Tibial artery (tissue), 4 donors: ENCODE results near the gene LMOD3.

Source experiments
- DNase-seq, 2 donors: peaks; one replicate each; pipeline ENCODE4 v3.0.0-alpha.2; 2019
- H3K27ac ChIP-seq, 2 donors: fragments of 200-600 bp; sonication (generic) in 1 of 2; 1 replicate in 1 of 2; 2 replicates in 1 of 2; pipeline ENCODE4 v1.5.1; 2018 to 2019; ENCODE audit warnings: mild to moderate bottlenecking in 1 of 2
- H3K27me3 ChIP-seq, 2 donors: fragments of 200-600 bp; sonication (generic) in 1 of 2; one replicate each; pipeline versions ENCODE4 v1.5.1 to v1.6.0; 2016 to 2019
- H3K36me3 ChIP-seq, 3 donors: fragments of 200-600 bp; sonication (generic) in 2 of 3; one replicate each; pipeline ENCODE4 v1.5.1; 2016 to 2019; ENCODE audit warnings: mild to moderate bottlenecking in 2 of 3
- H3K4me1 ChIP-seq, 4 donors: fragments of 200-600 bp; sonication (generic) in 2 of 4; 1 replicate in 3 of 4; 2 replicates in 1 of 4; pipeline ENCODE4 v1.5.1; 2016 to 2019
- H3K4me3 ChIP-seq, 2 donors: fragments of 200-600 bp; sonication (generic) in 1 of 2; 1 replicate in 1 of 2; 2 replicates in 1 of 2; pipeline ENCODE4 v1.5.1; 2018 to 2019; ENCODE audit warnings: mild to moderate bottlenecking in 2 of 2
- H3K9me3 ChIP-seq, 3 donors: fragments of 200-600 bp; sonication (generic) in 1 of 3; one replicate each; pipeline ENCODE4 v1.5.1; 2016 to 2019
- CTCF ChIP-seq, 2 experiments: fragments of 200-600 bp in 1 of 2; fragments of 450-650 bp in 1 of 2; IDR thresholded peaks; one replicate each; pipeline ENCODE4 v1.5.1; 2017 to 2019; ENCODE audit warnings: antibody characterized with exemption in 2 of 2, mild to moderate bottlenecking in 1 of 2, moderate library complexity in 1 of 2
- intact Hi-C: fragments of 100-400 bp; cut with DNase I; formaldehyde crosslinking; loops from one replicate; pipeline ENCODE4 v1.15.0; 2023; ENCODE audit warnings: low total_unique reads

Gene LMOD3

GRCh38 chr3:69079269-69080159 is 42.9 kb downstream of the LMOD3 start:
- intact Hi-C loops, result loop anchor here (10.0 kb wide), 1 partner anchor 65 kb away; the partner anchor contains the start of gene EOGT
- peak overlapping the region; percentile 85 to 88 for H3K27ac ChIP-seq
- TF ChIP-seq CTCF (IDR thresholded peaks at IDR 0.05), result no peak
- no peaks in the 10 kb centered on the region for H3K9me3 ChIP-seq
- no peak for DNase-seq
- no peaks in the 10 kb centered on the region for H3K27me3 ChIP-seq
- H3K36me3 ChIP-seq, result peaks cover 0 to 12% (median 9%) of the 10 kb centered on the region in 3 donors
- H3K4me1 ChIP-seq, result peaks cover 0 to 56% (median 41%) of the 10 kb centered on the region in 4 donors
- peak overlapping the region; percentile 83 to 87 for H3K4me3 ChIP-seq

GRCh38 chr3:69072928-69073327 is 49.5 kb downstream of the LMOD3 start:
- Histone ChIP-seq H3K9me3 (no peaks in the 10 kb centered on the region), H3K36me3 (peaks cover 10 to 27% (median 20%) of the 10 kb centered on the region in 3 donors), H3K27me3 (no peaks in the 10 kb centered on the region), H3K4me1 (peaks cover 0 to 5% (median 1%) of the 10 kb centered on the region in 4 donors), H3K4me3 (no peak overlapping the region), H3K27ac (no peak overlapping the region)
- intact Hi-C loops, result no loop called here
- DNase-seq, result no peak
- no peak for TF ChIP-seq CTCF (IDR thresholded peaks at IDR 0.05)

- TF ChIP-seq CTCF (IDR thresholded peaks at IDR 0.05), result no peak
- H3K4me1 ChIP-seq, result no peaks in the 10 kb centered on the region
- no peak for DNase-seq
- H3K36me3 ChIP-seq, result peaks cover 11 to 28% (median 27%) of the 10 kb centered on the region in 3 donors
- no peak overlapping the region for H3K4me3 ChIP-seq
- intact Hi-C loops, result no loop called here
- H3K27me3 ChIP-seq, result no peaks in the 10 kb centered on the region
- no peak overlapping the region for H3K27ac ChIP-seq
- no peaks in the 10 kb centered on the region for H3K9me3 ChIP-seq
Observed at GRCh38 chr3:69066121-69066520, 56.3 kb downstream of the LMOD3 start.

- H3K27me3 ChIP-seq, result no peaks in the 10 kb centered on the region
- H3K27ac ChIP-seq, result no peak overlapping the region
- H3K9me3 ChIP-seq, result no peaks in the 10 kb centered on the region
- H3K4me1 ChIP-seq, result no peaks in the 10 kb centered on the region
- no peak for TF ChIP-seq CTCF (IDR thresholded peaks at IDR 0.05)
- no peak for DNase-seq
- H3K4me3 ChIP-seq, result no peak overlapping the region
- H3K36me3 ChIP-seq, result peaks cover 18 to 34% (median 28%) of the 10 kb centered on the region in 3 donors
- intact Hi-C loops, result no loop called here
Observed at GRCh38 chr3:69065318-69065964, 57.0 kb downstream of the LMOD3 start.

- Histone ChIP-seq H3K4me1 (no peaks in the 10 kb centered on the region), H3K4me3 (no peak overlapping the region), H3K9me3 (no peaks in the 10 kb centered on the region), H3K36me3 (peaks cover 26 to 44% (median 34%) of the 10 kb centered on the region in 3 donors), H3K27me3 (no peaks in the 10 kb centered on the region), H3K27ac (no peak overlapping the region)
- DNase-seq, result no peak
- intact Hi-C loops, result no loop called here
- TF ChIP-seq CTCF (IDR thresholded peaks at IDR 0.05), result no peak
Observed at GRCh38 chr3:69063636-69064035, 58.8 kb downstream of the LMOD3 start.
